Kidney (tissue), 14 donors: ENCODE measurements around the gene BCAN. TPM values are rescaled to one million over a fixed set of nuclear protein-coding genes. Genes with fewer than 3 reads are reported as not detected.

Experiments used
- DNase-seq, 5 donors: peaks; one replicate each; pipeline ENCODE4 v3.0.0-alpha.2; 2013 to 2020
- FAIRE-seq: peaks from 2 replicates; lab custom pipeline; 2012; peaks lifted over from hg19 to GRCh38; lab: Jason Lieb, UNC
- H3K27ac ChIP-seq, 2 donors: one replicate each; pipeline ENCODE4 v1.7.0; 2013; ENCODE audit warnings: low read depth in 2 of 2, low read length in 2 of 2, inconsistent platforms in 1 of 2
- H3K27me3 ChIP-seq: one replicate; pipeline ENCODE4 v1.7.1; 2013; ENCODE audit warnings: low read length, inconsistent platforms; ENCODE audit not compliant: control insufficient read depth, insufficient read depth
- H3K36me3 ChIP-seq, 3 donors: one replicate each; pipeline versions ENCODE4 v1.7.0 to v1.7.1; 2013; ENCODE audit warnings: low read length in 3 of 3, control low read depth in 1 of 3, inconsistent platforms in 1 of 3; ENCODE audit not compliant: insufficient read depth in 3 of 3, control insufficient read depth in 2 of 3
- H3K4me1 ChIP-seq, 3 donors: one replicate each; pipeline versions ENCODE4 v1.7.0 to v1.7.1; 2013; ENCODE audit warnings: low read length in 3 of 3, inconsistent platforms in 1 of 3, low read depth in 1 of 3; ENCODE audit not compliant: control insufficient read depth in 2 of 3, insufficient read depth in 2 of 3
- H3K4me3 ChIP-seq, 3 donors: one replicate each; pipeline versions ENCODE4 v1.7.0 to v1.8.1; 2013; ENCODE audit warnings: low read length in 3 of 3, control low read depth in 1 of 3, inconsistent platforms in 1 of 3
- H3K9ac ChIP-seq, 3 donors: one replicate each; pipeline versions ENCODE4 v1.7.0 to v1.7.1; 2013; ENCODE audit warnings: low read length in 3 of 3, control low read depth in 1 of 3, inconsistent platforms in 1 of 3
- H3K9me3 ChIP-seq, 3 donors: one replicate each; pipeline versions ENCODE4 v1.7.0 to v1.7.1; 2013; ENCODE audit warnings: low read length in 3 of 3, control low read depth in 1 of 3, inconsistent platforms in 1 of 3; ENCODE audit not compliant: control insufficient read depth in 2 of 3, insufficient read depth in 1 of 3
- CTCF ChIP-seq: IDR thresholded peaks from 3 replicates; pipeline ENCODE4 v1.5.1; 2012; ENCODE audit warnings: mild to moderate bottlenecking, moderate library complexity, borderline replicate concordance; ENCODE audit not compliant: insufficient read depth; ENCODE audit errors: extremely low read depth
- intact Hi-C: fragments of 100-400 bp; cut with DNase I; formaldehyde crosslinking; loops from one replicate; pipeline ENCODE4 v1.11.1; 2022
- polyA plus RNA-seq: library from polyadenylated mRNA; stranded (reverse); fragments of 350-450 nt; fragmentation: Illumina TruSeq; extraction: RNeasy Lipid Tissue Mini Kit (QIAGEN cat#74804); gene quantifications from one replicate; pipeline ENCODE4 v1.2.3, GENCODE V29; 2014; ENCODE audit warnings: low read depth, low replicate concordance; ENCODE audit not compliant: insufficient read depth
- total RNA-seq: library from RNA; stranded (reverse); fragmentation: NEBNext Ultra II Directional; extraction: Animal tissue kit (Norgen Biotek cat#: 25700); gene quantifications from one replicate; pipeline ENCODE4 v1.2.1, GENCODE V29; 2021
- donor health status: control.
- donor health status: control.
- donor health status: control.
- donor health status: control.
- donor health status: control.
- donor health status: DM: yes; HTN: yes; CAD: no.
- donor health status: Normal renal cell carcinoma (clear cell type).

BCAN gene
- total and polyA plus RNA-seq, 2 donors from 2014 or later: 0.19 to 0.45 TPM

DNA sequence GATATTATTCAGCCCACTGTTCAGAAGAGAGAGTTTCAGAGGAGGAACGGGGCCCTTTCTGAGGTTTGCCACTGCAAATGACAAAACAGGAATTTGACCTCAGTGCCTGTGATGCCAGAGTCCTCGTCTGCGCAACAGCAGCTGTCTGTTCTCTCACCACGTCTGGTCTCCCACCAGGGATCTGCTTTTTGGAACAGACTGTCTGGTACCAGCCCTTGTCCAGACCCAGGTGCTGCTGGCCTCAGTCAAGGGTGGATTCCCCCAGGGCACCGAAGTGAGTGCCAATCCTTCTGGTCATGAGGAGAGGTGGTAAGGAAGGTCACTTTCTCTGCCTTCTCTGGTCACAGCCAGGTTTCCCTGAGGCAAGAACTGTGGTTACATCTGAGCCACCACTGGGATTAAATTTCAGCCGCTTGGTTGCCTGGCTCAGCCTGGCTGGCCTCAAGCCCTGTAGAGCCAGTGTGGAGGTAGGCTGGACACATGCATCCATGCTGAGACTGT lies 2.3 kb upstream of the BCAN start:
- intact Hi-C loops: no loop called here
- DNase-seq (peak in 3 of 5 donors; percentile 37 to 42 (median 42)), FAIRE-seq (no peak)
- Histone ChIP-seq H3K4me3 (no peak overlapping the region), H3K9me3 (no peaks in the 10 kb centered on the region), H3K4me1 (peaks cover 0 to 5% (median 0%) of the 10 kb centered on the region in 3 donors), H3K27me3 (peaks cover 10% of the 10 kb centered on the region), H3K9ac (no peak overlapping the region), H3K27ac (no peak overlapping the region), H3K36me3 (no peaks in the 10 kb centered on the region)
- no peak for TF ChIP-seq CTCF

GRCh38 chr1:156640842-156641706 lies 843 bp upstream of the BCAN start:
- Histone ChIP-seq H3K27ac (no peak overlapping the region), H3K4me1 (peaks cover 0 to 5% (median 0%) of the 10 kb centered on the region in 3 donors), H3K9ac (no peak overlapping the region), H3K9me3 (no peaks in the 10 kb centered on the region), H3K27me3 (peaks cover 23% of the 10 kb centered on the region), H3K36me3 (no peaks in the 10 kb centered on the region), H3K4me3 (no peak overlapping the region)
- TF ChIP-seq CTCF: no peak
- intact Hi-C loops: no loop called here
- peak in 1 of 5 donors; percentile 28 for DNase-seq
- no peak for FAIRE-seq

DNA sequence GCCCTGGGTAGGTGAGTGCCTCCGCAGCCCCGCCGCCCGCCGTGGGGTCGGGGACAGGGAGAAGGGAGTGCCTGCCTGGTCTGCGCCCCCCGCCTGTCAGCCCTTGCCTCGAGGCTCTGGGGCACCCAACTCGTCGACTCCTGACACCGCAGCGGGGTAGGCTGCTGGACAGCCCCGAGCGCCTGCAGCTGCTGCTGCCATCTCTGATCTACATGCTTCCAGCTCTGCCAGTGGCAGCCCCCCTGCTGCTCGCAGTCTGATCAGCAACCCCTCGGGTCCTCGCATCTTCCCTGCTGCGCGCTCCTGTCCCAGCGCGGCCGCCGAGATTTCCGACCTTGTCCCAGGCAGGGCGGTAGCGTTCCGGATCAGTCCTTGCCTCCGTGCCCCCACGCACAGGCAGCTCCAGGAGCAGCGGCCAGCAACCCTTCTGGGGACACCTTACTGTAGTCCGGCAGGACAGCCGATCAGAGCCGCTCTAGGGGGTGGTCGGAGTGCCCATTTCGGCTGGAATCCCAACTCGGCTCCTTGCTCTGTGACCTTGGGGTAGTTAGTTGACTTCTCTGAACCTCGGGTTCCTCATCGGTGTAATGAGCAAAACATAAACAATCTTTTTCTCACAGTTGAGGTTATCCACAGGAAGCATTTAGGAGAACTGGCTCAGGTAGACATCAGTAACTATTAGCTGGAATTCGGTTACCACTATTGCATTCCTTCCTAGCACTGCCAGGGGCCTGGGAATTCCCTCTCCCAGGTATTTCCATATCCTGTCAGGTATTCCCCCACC lies 540 bp downstream of the BCAN start:
- peaks cover 32% of the 10 kb centered on the region for H3K27me3 ChIP-seq

More for the DNA sequence above, 540 bp downstream of the BCAN start:
- Histone ChIP-seq H3K36me3 (no peaks in the 10 kb centered on the region), H3K9me3 (no peaks in the 10 kb centered on the region), H3K27ac (no peak overlapping the region), H3K4me3 (no peak overlapping the region), H3K9ac (no peak overlapping the region), H3K4me1 (peaks cover 0 to 5% (median 0%) of the 10 kb centered on the region in 3 donors)
- intact Hi-C loops: no loop called here
- DNase-seq (no peak), FAIRE-seq (no peak)
- TF ChIP-seq CTCF: no peak
